Measurements from ENCODE around the gene OCA2.

OCA2 gene

GRCh38 chr15:27872355-27872754 is 226.8 kb downstream of the OCA2 start:
- Histone ChIP-seq H3K27me3 (ENCODE audit: low read depth, low read length) (no peaks in the 10 kb centered on the region), H3K27ac (ENCODE audit: low read length) (no peak overlapping the region), H3K4me3 (ENCODE audit: low read depth in 1 of 2, low read length in 2 of 2) (no peak overlapping the region)

GRCh38 chr15:27871902-27872260 is 227.2 kb downstream of the OCA2 start:
- Histone ChIP-seq H3K9me3 (ENCODE audit: control insufficient read depth in 1 of 2, low read length in 2 of 2) (no peaks in the 10 kb centered on the region), H3K4me1 (ENCODE audit: control insufficient read depth in 1 of 2, insufficient read depth in 2 of 2, low read length in 2 of 2) (no peaks in the 10 kb centered on the region), H3K27ac (ENCODE audit: low read length) (no peak overlapping the region), H3K4me3 (ENCODE audit: low read depth in 1 of 2, low read length in 2 of 2) (no peak overlapping the region), H3K36me3 (ENCODE audit: control insufficient read depth in 1 of 2, insufficient read depth in 2 of 2, low read length in 2 of 2) (no peaks in the 10 kb centered on the region), H3K27me3 (ENCODE audit: low read depth, low read length) (no peaks in the 10 kb centered on the region)

More at GRCh38 chr15:27872355-27872754, 226.8 kb downstream of the OCA2 start:
- no peaks in the 10 kb centered on the region for H3K9me3 ChIP-seq (ENCODE audit: control insufficient read depth in 1 of 2, low read length in 2 of 2)
- H3K36me3 ChIP-seq (ENCODE audit: control insufficient read depth in 1 of 2, insufficient read depth in 2 of 2, low read length in 2 of 2), result no peaks in the 10 kb centered on the region
- no peaks in the 10 kb centered on the region for H3K4me1 ChIP-seq (ENCODE audit: control insufficient read depth in 1 of 2, insufficient read depth in 2 of 2, low read length in 2 of 2)

- no peak overlapping the region for H3K27ac ChIP-seq (ENCODE audit: low read length)
- H3K27me3 ChIP-seq (ENCODE audit: low read depth, low read length), result no peaks in the 10 kb centered on the region
- no peaks in the 10 kb centered on the region for H3K9me3 ChIP-seq (ENCODE audit: control insufficient read depth in 1 of 2, low read length in 2 of 2)
- H3K4me3 ChIP-seq (ENCODE audit: low read depth in 1 of 2, low read length in 2 of 2), result no peak overlapping the region
- no peaks in the 10 kb centered on the region for H3K36me3 ChIP-seq (ENCODE audit: control insufficient read depth in 1 of 2, insufficient read depth in 2 of 2, low read length in 2 of 2)
- H3K4me1 ChIP-seq (ENCODE audit: control insufficient read depth in 1 of 2, insufficient read depth in 2 of 2, low read length in 2 of 2), result no peaks in the 10 kb centered on the region
Measured at GRCh38 chr15:27871078-27871901, 227.8 kb downstream of the OCA2 start.

GRCh38 chr15:27870320-27870719 is 228.8 kb downstream of the OCA2 start:
- Histone ChIP-seq H3K27ac (ENCODE audit: low read length) (no peak overlapping the region), H3K36me3 (ENCODE audit: control insufficient read depth in 1 of 2, insufficient read depth in 2 of 2, low read length in 2 of 2) (no peaks in the 10 kb centered on the region), H3K9me3 (ENCODE audit: control insufficient read depth in 1 of 2, low read length in 2 of 2) (no peaks in the 10 kb centered on the region), H3K27me3 (ENCODE audit: low read depth, low read length) (no peaks in the 10 kb centered on the region), H3K4me1 (ENCODE audit: control insufficient read depth in 1 of 2, insufficient read depth in 2 of 2, low read length in 2 of 2) (no peaks in the 10 kb centered on the region), H3K4me3 (ENCODE audit: low read depth in 1 of 2, low read length in 2 of 2) (no peak overlapping the region)

- no peaks in the 10 kb centered on the region for H3K36me3 ChIP-seq (ENCODE audit: control insufficient read depth in 1 of 2, insufficient read depth in 2 of 2, low read length in 2 of 2)
- no peak overlapping the region for H3K27ac ChIP-seq (ENCODE audit: low read length)
- no peaks in the 10 kb centered on the region for H3K27me3 ChIP-seq (ENCODE audit: low read depth, low read length)
- no peaks in the 10 kb centered on the region for H3K4me1 ChIP-seq (ENCODE audit: control insufficient read depth in 1 of 2, insufficient read depth in 2 of 2, low read length in 2 of 2)
- no peak overlapping the region for H3K4me3 ChIP-seq (ENCODE audit: low read depth in 1 of 2, low read length in 2 of 2)
- H3K9me3 ChIP-seq (ENCODE audit: control insufficient read depth in 1 of 2, low read length in 2 of 2), result no peaks in the 10 kb centered on the region
Measured at GRCh38 chr15:27869697-27870281, 229.3 kb downstream of the OCA2 start.

GRCh38 chr15:27868828-27869404 is 230.2 kb downstream of the OCA2 start:
- H3K9me3 ChIP-seq (ENCODE audit: control insufficient read depth in 1 of 2, low read length in 2 of 2), result no peaks in the 10 kb centered on the region
- no peak overlapping the region for H3K4me3 ChIP-seq (ENCODE audit: low read depth in 1 of 2, low read length in 2 of 2)
- no peaks in the 10 kb centered on the region for H3K36me3 ChIP-seq (ENCODE audit: control insufficient read depth in 1 of 2, insufficient read depth in 2 of 2, low read length in 2 of 2)

GRCh38 chr15:27867861-27868260 is 231.3 kb downstream of the OCA2 start:
- H3K9me3 ChIP-seq (ENCODE audit: control insufficient read depth in 1 of 2, low read length in 2 of 2), result no peaks in the 10 kb centered on the region
- no peak overlapping the region for H3K4me3 ChIP-seq (ENCODE audit: low read depth in 1 of 2, low read length in 2 of 2)
- H3K4me1 ChIP-seq (ENCODE audit: control insufficient read depth in 1 of 2, insufficient read depth in 2 of 2, low read length in 2 of 2), result no peaks in the 10 kb centered on the region
- no peaks in the 10 kb centered on the region for H3K27me3 ChIP-seq (ENCODE audit: low read depth, low read length)
- no peak overlapping the region for H3K27ac ChIP-seq (ENCODE audit: low read length)
- H3K36me3 ChIP-seq (ENCODE audit: control insufficient read depth in 1 of 2, insufficient read depth in 2 of 2, low read length in 2 of 2), result no peaks in the 10 kb centered on the region

More at GRCh38 chr15:27868828-27869404, 230.2 kb downstream of the OCA2 start:
- no peaks in the 10 kb centered on the region for H3K4me1 ChIP-seq (ENCODE audit: control insufficient read depth in 1 of 2, insufficient read depth in 2 of 2, low read length in 2 of 2)
- no peak overlapping the region for H3K27ac ChIP-seq (ENCODE audit: low read length)
- H3K27me3 ChIP-seq (ENCODE audit: low read depth, low read length), result no peaks in the 10 kb centered on the region

- H3K4me3 ChIP-seq (ENCODE audit: low read depth in 1 of 2, low read length in 2 of 2), result no peak overlapping the region
- H3K4me1 ChIP-seq (ENCODE audit: control insufficient read depth in 1 of 2, insufficient read depth in 2 of 2, low read length in 2 of 2), result no peaks in the 10 kb centered on the region
- no peaks in the 10 kb centered on the region for H3K27me3 ChIP-seq (ENCODE audit: low read depth, low read length)
- H3K9me3 ChIP-seq (ENCODE audit: control insufficient read depth in 1 of 2, low read length in 2 of 2), result peaks cover 0 to 3% of the 10 kb centered on the region in 2 donors
- no peaks in the 10 kb centered on the region for H3K36me3 ChIP-seq (ENCODE audit: control insufficient read depth in 1 of 2, insufficient read depth in 2 of 2, low read length in 2 of 2)
- H3K27ac ChIP-seq (ENCODE audit: low read length), result no peak overlapping the region
Measured at GRCh38 chr15:27866505-27867165, 232.5 kb downstream of the OCA2 start.

GRCh38 chr15:27865926-27866325 is 233.2 kb downstream of the OCA2 start:
- Histone ChIP-seq H3K36me3 (ENCODE audit: control insufficient read depth in 1 of 2, insufficient read depth in 2 of 2, low read length in 2 of 2) (no peaks in the 10 kb centered on the region), H3K9me3 (ENCODE audit: control insufficient read depth in 1 of 2, low read length in 2 of 2) (peaks cover 0 to 3% of the 10 kb centered on the region in 2 donors), H3K4me3 (ENCODE audit: low read depth in 1 of 2, low read length in 2 of 2) (no peak overlapping the region), H3K27ac (ENCODE audit: low read length) (no peak overlapping the region), H3K27me3 (ENCODE audit: low read depth, low read length) (no peaks in the 10 kb centered on the region), H3K4me1 (ENCODE audit: control insufficient read depth in 1 of 2, insufficient read depth in 2 of 2, low read length in 2 of 2) (no peaks in the 10 kb centered on the region)

- H3K9me3 ChIP-seq (ENCODE audit: control insufficient read depth in 1 of 2, low read length in 2 of 2), result peaks cover 0 to 3% of the 10 kb centered on the region in 2 donors
Measured at GRCh38 chr15:27865323-27865922, 233.7 kb downstream of the OCA2 start.

GRCh38 chr15:27864719-27865118 is 234.4 kb downstream of the OCA2 start:
- H3K4me1 ChIP-seq (ENCODE audit: control insufficient read depth in 1 of 2, insufficient read depth in 2 of 2, low read length in 2 of 2), result no peaks in the 10 kb centered on the region
- H3K4me3 ChIP-seq (ENCODE audit: low read depth in 1 of 2, low read length in 2 of 2), result no peak overlapping the region
- no peaks in the 10 kb centered on the region for H3K27me3 ChIP-seq (ENCODE audit: low read depth, low read length)
- no peaks in the 10 kb centered on the region for H3K36me3 ChIP-seq (ENCODE audit: control insufficient read depth in 1 of 2, insufficient read depth in 2 of 2, low read length in 2 of 2)
- H3K27ac ChIP-seq (ENCODE audit: low read length), result no peak overlapping the region
- peaks cover 0 to 3% of the 10 kb centered on the region in 2 donors for H3K9me3 ChIP-seq (ENCODE audit: control insufficient read depth in 1 of 2, low read length in 2 of 2)

More at GRCh38 chr15:27865323-27865922, 233.7 kb downstream of the OCA2 start:
- H3K4me1 ChIP-seq (ENCODE audit: control insufficient read depth in 1 of 2, insufficient read depth in 2 of 2, low read length in 2 of 2), result no peaks in the 10 kb centered on the region
- no peaks in the 10 kb centered on the region for H3K36me3 ChIP-seq (ENCODE audit: control insufficient read depth in 1 of 2, insufficient read depth in 2 of 2, low read length in 2 of 2)
- no peak overlapping the region for H3K4me3 ChIP-seq (ENCODE audit: low read depth in 1 of 2, low read length in 2 of 2)
- no peak overlapping the region for H3K27ac ChIP-seq (ENCODE audit: low read length)
- H3K27me3 ChIP-seq (ENCODE audit: low read depth, low read length), result no peaks in the 10 kb centered on the region

Measured in muscle layer of duodenum (tissue), 2 donors.